MCF 10A (cell line): Measurements from ENCODE around the gene KIZ. TPM values are rescaled to one million over a fixed set of nuclear protein-coding genes. Genes with fewer than 3 reads are reported as not detected.

Source experiments
- BruUV-seq: library from RNA; stranded (reverse); fragments of 400-500 nt; replicated peaks from 2 replicates; lab custom pipeline; 2021; lab: Mats Ljungman, UMichigan
- CTCF ChIA-PET: fragments of 300-600 bp; sonication (Branson Sonifier 250); formaldehyde crosslinking; extraction: SDS; loops from one replicate; lab custom pipeline; 2021; ENCODE audit warnings: antibody characterized with exemption, inconsistent platforms; lab: Yijun Ruan, JAX
- POLR2A ChIA-PET: fragments of 300-600, 350-650 bp; sonication (Branson Sonifier 250); formaldehyde crosslinking; extraction: SDS; loops from one replicate; lab custom pipeline; 2020; ENCODE audit warnings: antibody characterized with exemption, inconsistent platforms; lab: Yijun Ruan, JAX
- DNase-seq: peaks from one replicate; pipeline ENCODE4 v3.0.0-alpha.2; 2018; ENCODE audit not compliant: unreplicated experiment
- H3K27ac Mint-ChIP-seq: one replicate; pipeline ENCODE4 v1.8.0; 2022; ENCODE audit warnings: mild to moderate bottlenecking, low read depth, mixed read lengths; ENCODE audit not compliant: unreplicated experiment
- H3K27me3 Mint-ChIP-seq: one replicate; pipeline ENCODE4 v1.8.0; 2022; ENCODE audit warnings: mixed read lengths; ENCODE audit not compliant: insufficient read depth, unreplicated experiment
- H3K36me3 Mint-ChIP-seq: one replicate; pipeline ENCODE4 v1.8.0; 2022; ENCODE audit warnings: mild to moderate bottlenecking, moderate library complexity, mixed read lengths; ENCODE audit not compliant: insufficient read depth, unreplicated experiment
- H3K4me1 Mint-ChIP-seq: one replicate; pipeline ENCODE4 v1.8.0; 2022; ENCODE audit warnings: mixed read lengths; ENCODE audit not compliant: insufficient read depth, unreplicated experiment
- H3K4me3 Mint-ChIP-seq: one replicate; pipeline ENCODE4 v1.8.0; 2022; ENCODE audit warnings: mild to moderate bottlenecking, moderate library complexity, mixed read lengths; ENCODE audit not compliant: unreplicated experiment
- H3K9me3 Mint-ChIP-seq: one replicate; pipeline ENCODE4 v1.8.0; 2022; ENCODE audit warnings: mixed read lengths; ENCODE audit not compliant: unreplicated experiment
- intact Hi-C: fragments of 100-400 bp; cut with micrococcal nuclease; formaldehyde crosslinking; loops from 2 replicates; pipeline ENCODE4 v1.14.1; 2022
- total RNA-seq: library from RNA; stranded (reverse); gene quantifications from 2 replicates; pipeline ENCODE4 v1.2.3, GENCODE V29; 2022
- TF ChIP-seq, protein P1 (sequence below): fragments of 200-600 bp; IDR thresholded peaks from one replicate; pipeline ENCODE4 v1.8.0; 2022; ENCODE audit warnings: antibody characterized with exemption, mild to moderate bottlenecking; ENCODE audit not compliant: unreplicated experiment

KIZ gene
- total RNA-seq, 1 experiment from 2014 or later = 56.1 TPM

DNA sequence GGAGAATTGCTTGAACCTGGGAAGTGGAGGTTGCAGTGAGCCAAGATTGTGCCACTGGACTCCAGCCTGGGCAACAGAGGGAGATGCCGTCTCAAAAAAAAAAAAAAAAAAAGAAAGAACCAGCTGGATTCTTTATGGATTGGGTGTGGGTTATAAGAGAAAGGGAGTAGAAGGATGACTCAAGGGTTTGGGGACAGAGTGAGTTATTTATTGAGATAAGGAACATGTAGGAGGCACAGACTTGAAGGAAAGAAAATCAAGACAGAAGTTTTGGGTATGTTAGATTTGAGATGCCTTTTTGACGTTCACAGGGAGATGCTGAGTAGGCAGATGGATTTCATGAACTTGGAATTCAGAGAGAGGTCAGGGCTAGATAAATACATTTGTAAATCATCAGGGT, 47.6 kb downstream of the KIZ start:
- no peak for DNase-seq
- no TSS peak for BruUV-seq
- H3K27me3 Mint-ChIP-seq = no peaks in the 10 kb centered on the region
- TF ChIP-seq, protein P1, sequence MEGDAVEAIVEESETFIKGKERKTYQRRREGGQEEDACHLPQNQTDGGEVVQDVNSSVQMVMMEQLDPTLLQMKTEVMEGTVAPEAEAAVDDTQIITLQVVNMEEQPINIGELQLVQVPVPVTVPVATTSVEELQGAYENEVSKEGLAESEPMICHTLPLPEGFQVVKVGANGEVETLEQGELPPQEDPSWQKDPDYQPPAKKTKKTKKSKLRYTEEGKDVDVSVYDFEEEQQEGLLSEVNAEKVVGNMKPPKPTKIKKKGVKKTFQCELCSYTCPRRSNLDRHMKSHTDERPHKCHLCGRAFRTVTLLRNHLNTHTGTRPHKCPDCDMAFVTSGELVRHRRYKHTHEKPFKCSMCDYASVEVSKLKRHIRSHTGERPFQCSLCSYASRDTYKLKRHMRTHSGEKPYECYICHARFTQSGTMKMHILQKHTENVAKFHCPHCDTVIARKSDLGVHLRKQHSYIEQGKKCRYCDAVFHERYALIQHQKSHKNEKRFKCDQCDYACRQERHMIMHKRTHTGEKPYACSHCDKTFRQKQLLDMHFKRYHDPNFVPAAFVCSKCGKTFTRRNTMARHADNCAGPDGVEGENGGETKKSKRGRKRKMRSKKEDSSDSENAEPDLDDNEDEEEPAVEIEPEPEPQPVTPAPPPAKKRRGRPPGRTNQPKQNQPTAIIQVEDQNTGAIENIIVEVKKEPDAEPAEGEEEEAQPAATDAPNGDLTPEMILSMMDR = no peak
- peaks cover 12% of the 10 kb centered on the region for H3K4me1 Mint-ChIP-seq
- intact Hi-C loops = no loop called here
- H3K36me3 Mint-ChIP-seq = no peaks in the 10 kb centered on the region
- ChIA-PET POLR2A (interaction anchor here (0.6 to 2.1 kb wide), 4 partner anchors 10 to 48 kb away, joined by 3 to 12 read pairs (median 4); no protein-coding TSS in a partner anchor), CTCF (interaction anchor here (0.6 to 1.4 kb wide), 3 partner anchors 62 to 1503 kb away, joined by 3 to 8 read pairs (median 3); no protein-coding TSS in a partner anchor)
- H3K27ac Mint-ChIP-seq = no peak overlapping the region
- no peak overlapping the region for H3K4me3 Mint-ChIP-seq
- peaks cover 15% of the 10 kb centered on the region for H3K9me3 Mint-ChIP-seq

DNA sequence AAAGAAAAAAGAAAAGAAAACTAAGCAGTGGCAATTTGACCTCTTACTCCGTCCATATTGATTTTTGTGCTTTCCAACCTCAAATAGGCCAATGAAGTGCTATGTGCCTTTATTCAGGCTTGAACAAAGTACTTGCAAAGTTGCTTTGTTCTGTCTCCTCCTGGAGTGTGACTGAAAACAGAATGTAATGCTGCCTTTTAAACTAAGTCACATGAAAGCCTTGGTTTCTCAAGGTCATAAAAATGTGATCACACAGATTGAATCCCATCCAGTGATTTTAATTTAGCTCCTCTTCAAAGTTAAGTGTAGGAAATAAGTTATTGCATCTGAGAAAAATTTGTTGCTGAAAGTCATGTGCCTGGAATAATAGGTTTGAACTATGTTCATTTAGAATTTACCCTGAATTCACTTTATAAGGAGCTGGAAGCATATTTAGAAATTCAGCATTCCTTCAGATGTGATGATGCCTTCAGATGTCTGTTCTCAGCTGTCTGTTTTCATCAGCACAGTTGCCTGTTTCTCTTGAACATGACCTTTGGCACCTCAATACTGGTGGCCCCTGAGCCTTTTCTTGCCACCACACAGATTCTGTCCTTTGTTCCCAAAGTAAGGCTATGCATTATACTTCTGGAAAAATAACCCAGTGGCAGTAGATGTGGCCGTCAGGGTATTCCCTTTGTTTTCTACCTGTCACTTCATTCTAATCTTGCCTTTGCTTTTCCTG, 48.8 kb downstream of the KIZ start:
- ChIA-PET CTCF (interaction anchor here (0.6 to 1.4 kb wide), 6 partner anchors 8 to 429 kb away, joined by 3 to 8 read pairs (median 3); no protein-coding TSS in a partner anchor), POLR2A (interaction anchor here (0.9 to 2.1 kb wide), 6 partner anchors 9 to 49 kb away, joined by 3 to 12 read pairs (median 4); partner anchors contain the start of gene KIZ)
- Mint-ChIP-seq H3K27me3 (no peaks in the 10 kb centered on the region), H3K4me1 (peaks cover 24% of the 10 kb centered on the region), H3K36me3 (peaks cover 5% of the 10 kb centered on the region), H3K27ac (no peak overlapping the region), H3K4me3 (no peak overlapping the region), H3K9me3 (peaks cover 20% of the 10 kb centered on the region)
- DNase-seq = no peak
- TF ChIP-seq, protein P1 = no peak
- no TSS peak for BruUV-seq
- intact Hi-C loops = no loop called here

DNA sequence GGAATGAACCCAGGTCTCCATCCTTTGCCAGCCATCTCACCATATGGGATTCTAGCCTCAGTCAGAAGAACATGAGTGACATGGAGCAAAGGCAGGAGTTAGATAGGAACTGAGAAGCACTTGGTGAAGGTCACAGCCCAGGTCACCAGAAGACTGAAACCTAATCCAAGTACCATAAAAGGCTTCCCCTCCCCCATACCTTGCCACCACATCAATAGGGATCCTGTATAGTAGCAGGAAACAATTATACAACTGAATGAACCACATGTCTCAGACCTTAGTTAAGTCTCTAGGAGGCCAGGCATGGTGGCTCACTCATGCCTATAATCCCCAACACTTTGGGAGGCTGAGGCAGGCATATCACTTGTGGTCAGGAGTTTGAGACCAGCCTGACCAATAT, 49.6 kb downstream of the KIZ start:
- H3K36me3 Mint-ChIP-seq = peaks cover 8% of the 10 kb centered on the region
- no TSS peak for BruUV-seq
- ChIA-PET POLR2A (interaction anchor here (1.4 kb wide), 1 partner anchor 13 kb away, joined by 4 read pairs; no protein-coding TSS in a partner anchor), CTCF (interaction anchor here (0.7 kb wide), 1 partner anchor 15 kb away, joined by 3 read pairs; no protein-coding TSS in a partner anchor)
- H3K4me3 Mint-ChIP-seq = no peak overlapping the region
- peaks cover 20% of the 10 kb centered on the region for H3K9me3 Mint-ChIP-seq
- TF ChIP-seq, protein P1 = no peak
- H3K27ac Mint-ChIP-seq = no peak overlapping the region
- H3K27me3 Mint-ChIP-seq = no peaks in the 10 kb centered on the region
- intact Hi-C loops = no loop called here
- DNase-seq = no peak
- H3K4me1 Mint-ChIP-seq = peaks cover 26% of the 10 kb centered on the region

DNA sequence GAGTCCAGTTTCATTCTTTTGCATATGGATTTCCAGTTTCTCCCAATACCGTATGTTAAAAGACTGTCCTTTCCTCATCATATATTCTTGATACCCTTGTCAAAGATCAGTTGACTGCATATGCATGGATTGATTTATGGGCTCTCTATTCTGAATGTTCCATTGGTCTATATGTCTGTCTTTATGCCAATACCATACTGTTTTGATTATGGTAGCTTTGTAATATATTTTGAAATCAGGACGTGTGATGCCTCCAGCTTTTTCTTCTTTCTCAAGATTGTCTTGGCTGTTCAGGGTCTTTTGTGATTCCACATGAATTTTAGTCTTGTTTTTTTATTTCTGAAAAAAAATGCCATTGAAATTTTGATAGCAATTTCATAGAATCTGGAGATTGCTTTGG, 51.9 kb downstream of the KIZ start:
- Mint-ChIP-seq H3K4me1 (peaks cover 31% of the 10 kb centered on the region), H3K27me3 (no peaks in the 10 kb centered on the region), H3K36me3 (peaks cover 8% of the 10 kb centered on the region), H3K27ac (no peak overlapping the region), H3K4me3 (no peak overlapping the region), H3K9me3 (peaks cover 14% of the 10 kb centered on the region)
- DNase-seq = no peak
- CTCF ChIA-PET = interaction anchor here (0.6 to 0.7 kb wide), 2 partner anchors 7 to 493 kb away, joined by 3 to 4 read pairs; no protein-coding TSS in a partner anchor
- no TSS peak for BruUV-seq
- intact Hi-C loops = no loop called here
- TF ChIP-seq, protein P1 = no peak
- POLR2A ChIA-PET = interaction anchor here (0.6 to 2.0 kb wide), 5 partner anchors 15 to 1356 kb away, joined by 3 to 11 read pairs (median 4); partner anchors contain the start of genes KIZ and XRN2
